Right hindlimb (tissue), 1 donor: ENCODE measurements around the gene ETHE1.
"Not testable (repeated sequence)": the region's sequence is repeated elsewhere in the genome, so short reads cannot be mapped to it uniquely, and the experiment has no call there.

Experiments
- DNase-seq: peaks from one replicate; pipeline ENCODE4 v3.0.0-alpha.2; 2018

The ETHE1 gene

GRCh38 chr19:43551399-43552197, 24.6 kb upstream of the ETHE1 start:
- peak; percentile 9 for DNase-seq

- DNase-seq, result no peak
Observed at GRCh38 chr19:43548706-43549105, 21.7 kb upstream of the ETHE1 start.

GRCh38 chr19:43547926-43548325, 20.9 kb upstream of the ETHE1 start:
- DNase-seq, result not testable (repeated sequence)

GRCh38 chr19:43546581-43546980, 19.6 kb upstream of the ETHE1 start:
- peak; percentile 18 for DNase-seq

- DNase-seq, result peak; percentile 12
Observed at GRCh38 chr19:43545981-43546380, 19.0 kb upstream of the ETHE1 start.

GRCh38 chr19:43545276-43545675, 18.3 kb upstream of the ETHE1 start:
- peak; percentile 16 for DNase-seq

- DNase-seq, result peak; percentile 9
Observed at GRCh38 chr19:43544077-43544476, 17.1 kb upstream of the ETHE1 start.

- DNase-seq, result no peak
Observed at GRCh38 chr19:43541920-43542650, 15.1 kb upstream of the ETHE1 start.

GRCh38 chr19:43540381-43540780, 13.4 kb upstream of the ETHE1 start:
- peak; percentile 9 for DNase-seq

- no peak for DNase-seq
Observed at GRCh38 chr19:43538922-43539321, 11.9 kb upstream of the ETHE1 start.

GRCh38 chr19:43534816-43535761, 8.1 kb upstream of the ETHE1 start:
- peak; percentile 85 for DNase-seq

GRCh38 chr19:43534305-43534815, 7.4 kb upstream of the ETHE1 start:
- DNase-seq, result no peak

GRCh38 chr19:43533546-43534304, 6.7 kb upstream of the ETHE1 start:
- DNase-seq, result peak; percentile 99

- peak; percentile 99 for DNase-seq
Observed at GRCh38 chr19:43532962-43533545, 6.1 kb upstream of the ETHE1 start, which contains the start of gene ZNF575. Gene ZNF575 (plus strand): TSS chr19:43533188. CDS start chr19:43534423, 1,235 bp downstream.

GRCh38 chr19:43532571-43532961, 5.6 kb upstream of the ETHE1 start:
- DNase-seq, result no peak

GRCh38 chr19:43527860-43528622, 1.0 kb upstream of the ETHE1 start:
- no peak for DNase-seq

- no peak for DNase-seq
Observed at GRCh38 chr19:43525836-43526771, 897 bp downstream of the ETHE1 start.

- peak; percentile 44 for DNase-seq
Observed at GRCh38 chr19:43524922-43525835, 1.8 kb downstream of the ETHE1 start.
